CD4-positive, alpha-beta T cell treated with Interleukin-17A for 4 hours (primary cell): Measurements from ENCODE around the gene B4GALT5.
"Not testable (repeated sequence)": the region's sequence is repeated elsewhere in the genome, so short reads cannot be mapped to it uniquely, and the experiment has no call there.

Source experiments
- DNase-seq: peaks from one replicate; pipeline ENCODE4 v3.0.0-alpha.2; 2020; ENCODE audit warnings: mixed read lengths

The B4GALT5 gene

GRCh38 chr20:49656304-49656703 lies 57.4 kb downstream of the B4GALT5 start:
- no peak for DNase-seq

GRCh38 chr20:49653925-49654434 lies 59.7 kb downstream of the B4GALT5 start:
- DNase-seq: no peak

- DNase-seq: no peak
Measured at GRCh38 chr20:49649672-49650071, 64.0 kb downstream of the B4GALT5 start.

- no peak for DNase-seq
Measured at GRCh38 chr20:49647550-49647949, 66.1 kb downstream of the B4GALT5 start.

GRCh38 chr20:49646528-49646927 lies 67.2 kb downstream of the B4GALT5 start:
- DNase-seq: no peak

- DNase-seq: no peak
Measured at GRCh38 chr20:49646126-49646525, 67.6 kb downstream of the B4GALT5 start.

- no peak for DNase-seq
Measured at GRCh38 chr20:49644980-49645565, 68.6 kb downstream of the B4GALT5 start.

GRCh38 chr20:49642816-49643215 lies 70.9 kb downstream of the B4GALT5 start:
- DNase-seq: no peak

- no peak for DNase-seq
Measured at GRCh38 chr20:49641683-49642656, 71.7 kb downstream of the B4GALT5 start.

GRCh38 chr20:49637046-49637637 lies 76.5 kb downstream of the B4GALT5 start:
- DNase-seq: no peak

- DNase-seq: no peak
Measured at GRCh38 chr20:49636447-49636846, 77.2 kb downstream of the B4GALT5 start.

GRCh38 chr20:49635866-49636265 lies 77.8 kb downstream of the B4GALT5 start:
- DNase-seq: no peak

- no peak for DNase-seq
Measured at GRCh38 chr20:49635166-49635565, 78.5 kb downstream of the B4GALT5 start.

GRCh38 chr20:49634116-49634515 lies 79.6 kb downstream of the B4GALT5 start:
- DNase-seq: no peak

- no peak for DNase-seq
Measured at GRCh38 chr20:49633643-49634042, 80.0 kb downstream of the B4GALT5 start.

GRCh38 chr20:49633023-49633422 lies 80.7 kb downstream of the B4GALT5 start:
- DNase-seq: no peak

- no peak for DNase-seq
Measured at GRCh38 chr20:49631856-49632418, 81.7 kb downstream of the B4GALT5 start.

- no peak for DNase-seq
Measured at GRCh38 chr20:49631061-49631716, 82.5 kb downstream of the B4GALT5 start.

GRCh38 chr20:49630396-49630951 lies 83.2 kb downstream of the B4GALT5 start:
- no peak for DNase-seq

- DNase-seq: no peak
Measured at GRCh38 chr20:49629606-49630005, 84.1 kb downstream of the B4GALT5 start.

- not testable (repeated sequence) for DNase-seq
Measured at GRCh38 chr20:49628280-49628679, 85.4 kb downstream of the B4GALT5 start.

GRCh38 chr20:49627329-49627761 lies 86.3 kb downstream of the B4GALT5 start:
- no peak for DNase-seq
